Measurements from ENCODE around the gene VEZF1.

DNA sequence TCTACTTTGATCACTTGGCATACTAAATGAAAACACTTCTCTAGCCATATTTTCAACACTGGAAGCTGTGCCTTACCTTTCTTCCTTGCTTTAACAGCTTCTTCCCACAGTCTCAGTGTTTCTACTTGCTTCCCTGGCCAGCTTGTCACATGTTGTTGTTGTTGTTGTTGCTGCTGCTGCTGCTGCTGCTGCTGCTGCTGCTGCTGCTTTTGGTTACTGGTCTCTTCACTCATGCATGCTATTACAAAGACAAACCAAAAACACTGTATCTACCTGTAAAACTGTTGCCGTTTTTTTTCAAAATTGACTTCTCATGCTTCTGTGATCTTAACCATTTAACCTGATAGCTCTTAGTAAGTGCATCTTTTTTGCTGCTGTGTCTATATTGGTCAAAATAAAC lies 9.0 kb downstream of the VEZF1 start:
- TF ChIP-seq, protein P1, sequence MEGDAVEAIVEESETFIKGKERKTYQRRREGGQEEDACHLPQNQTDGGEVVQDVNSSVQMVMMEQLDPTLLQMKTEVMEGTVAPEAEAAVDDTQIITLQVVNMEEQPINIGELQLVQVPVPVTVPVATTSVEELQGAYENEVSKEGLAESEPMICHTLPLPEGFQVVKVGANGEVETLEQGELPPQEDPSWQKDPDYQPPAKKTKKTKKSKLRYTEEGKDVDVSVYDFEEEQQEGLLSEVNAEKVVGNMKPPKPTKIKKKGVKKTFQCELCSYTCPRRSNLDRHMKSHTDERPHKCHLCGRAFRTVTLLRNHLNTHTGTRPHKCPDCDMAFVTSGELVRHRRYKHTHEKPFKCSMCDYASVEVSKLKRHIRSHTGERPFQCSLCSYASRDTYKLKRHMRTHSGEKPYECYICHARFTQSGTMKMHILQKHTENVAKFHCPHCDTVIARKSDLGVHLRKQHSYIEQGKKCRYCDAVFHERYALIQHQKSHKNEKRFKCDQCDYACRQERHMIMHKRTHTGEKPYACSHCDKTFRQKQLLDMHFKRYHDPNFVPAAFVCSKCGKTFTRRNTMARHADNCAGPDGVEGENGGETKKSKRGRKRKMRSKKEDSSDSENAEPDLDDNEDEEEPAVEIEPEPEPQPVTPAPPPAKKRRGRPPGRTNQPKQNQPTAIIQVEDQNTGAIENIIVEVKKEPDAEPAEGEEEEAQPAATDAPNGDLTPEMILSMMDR (IDR thresholded peaks at IDR 0.05): no peak
- TF ChIP-seq EZH2 (IDR thresholded peaks at IDR 0.05; ENCODE audit: borderline replicate concordance, insufficient read depth, low read depth, low read length, poor library complexity, severe bottlenecking): no peak

Measured in B cell (primary cell).